HG02981 (cell line): ENCODE data around the gene METTL8.

Source experiments
- ATAC-seq: cut with Tn5 transposase; IDR thresholded peaks from one replicate; pipeline ENCODE4 v1.9.1; 2021; ENCODE audit warnings: mild to moderate bottlenecking, moderate library complexity; ENCODE audit not compliant: unreplicated experiment

Gene METTL8, protein sequence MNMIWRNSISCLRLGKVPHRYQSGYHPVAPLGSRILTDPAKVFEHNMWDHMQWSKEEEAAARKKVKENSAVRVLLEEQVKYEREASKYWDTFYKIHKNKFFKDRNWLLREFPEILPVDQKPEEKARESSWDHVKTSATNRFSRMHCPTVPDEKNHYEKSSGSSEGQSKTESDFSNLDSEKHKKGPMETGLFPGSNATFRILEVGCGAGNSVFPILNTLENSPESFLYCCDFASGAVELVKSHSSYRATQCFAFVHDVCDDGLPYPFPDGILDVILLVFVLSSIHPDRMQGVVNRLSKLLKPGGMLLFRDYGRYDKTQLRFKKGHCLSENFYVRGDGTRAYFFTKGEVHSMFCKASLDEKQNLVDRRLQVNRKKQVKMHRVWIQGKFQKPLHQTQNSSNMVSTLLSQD

DNA sequence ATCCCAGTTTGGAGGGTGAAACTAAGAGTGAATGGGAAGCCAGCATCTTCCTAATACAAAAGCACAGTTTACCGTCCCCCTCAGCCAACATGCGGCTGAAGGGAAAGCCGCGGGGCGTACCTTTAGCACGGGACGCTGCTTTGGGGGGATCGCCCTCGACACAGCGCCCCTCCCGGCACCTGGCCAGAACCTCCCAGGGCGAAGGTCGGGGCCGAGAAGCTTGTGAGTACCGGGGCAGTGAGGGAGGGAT is at the start of gene METTL8:
METTL8 (minus strand) TSS at position 228 of the 250 bp plus-strand sequence. CDS start 41,805 bp downstream, outside the sequence.
- no peak for ATAC-seq

DNA sequence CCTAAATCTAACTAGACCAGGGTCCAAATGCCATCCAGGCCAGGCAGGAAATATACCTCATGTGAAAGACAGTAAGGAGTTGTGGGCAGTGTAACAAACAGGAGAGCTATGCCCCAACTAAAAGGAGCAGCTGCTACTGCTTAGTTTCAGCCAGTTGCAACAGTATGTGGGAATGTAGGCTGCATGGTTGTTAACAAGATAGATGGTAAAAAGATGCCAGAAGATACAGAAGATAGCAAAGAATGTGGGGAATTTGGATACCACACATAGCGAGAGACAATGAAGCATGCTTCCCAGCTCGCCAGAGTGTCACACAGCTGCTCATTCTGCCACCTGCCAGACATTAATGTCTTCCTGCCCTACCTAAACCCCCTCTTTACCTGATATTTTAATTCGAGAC is 49.1 kb upstream of the METTL8 start:
- no peak for ATAC-seq

DNA sequence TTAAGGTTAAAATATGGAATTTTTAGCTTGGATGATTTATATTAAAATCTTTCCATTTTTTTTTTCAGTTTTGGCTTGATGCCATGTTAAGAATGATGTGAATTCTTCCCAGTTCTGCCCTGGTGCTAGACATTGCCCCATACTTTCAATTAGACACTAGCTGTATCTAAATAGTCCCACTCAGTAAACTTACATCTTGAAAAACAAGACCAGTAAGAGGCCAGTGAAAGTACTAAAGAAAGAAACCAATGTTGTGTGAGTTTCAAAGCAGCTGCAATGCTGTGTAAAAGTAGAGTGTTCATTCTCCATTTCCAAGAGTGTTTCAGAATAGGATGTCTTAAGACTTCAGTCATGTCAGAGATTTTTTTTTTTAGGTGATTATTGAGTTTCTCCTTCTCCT is 48.5 kb upstream of the METTL8 start:
- no peak for ATAC-seq

DNA sequence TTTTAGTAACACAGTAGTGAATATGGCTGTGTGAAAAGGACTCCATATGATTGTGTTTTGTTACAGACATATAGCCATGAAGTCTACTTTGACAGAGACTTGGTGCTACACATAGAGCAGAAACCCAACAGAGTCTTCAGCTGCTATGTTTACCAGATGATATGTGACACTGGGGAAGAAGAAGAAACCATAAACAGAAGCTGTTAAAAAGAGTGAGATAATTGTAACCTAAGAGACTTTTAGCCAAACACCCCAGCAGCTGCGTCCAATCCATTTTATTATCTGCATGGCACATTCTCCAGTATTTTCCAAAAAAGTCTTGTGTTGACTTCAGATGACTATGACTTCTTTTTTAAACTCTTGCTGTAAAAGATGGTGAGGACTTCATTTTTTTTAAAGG is 47.1 kb upstream of the METTL8 start:
- ATAC-seq: no peak

DNA sequence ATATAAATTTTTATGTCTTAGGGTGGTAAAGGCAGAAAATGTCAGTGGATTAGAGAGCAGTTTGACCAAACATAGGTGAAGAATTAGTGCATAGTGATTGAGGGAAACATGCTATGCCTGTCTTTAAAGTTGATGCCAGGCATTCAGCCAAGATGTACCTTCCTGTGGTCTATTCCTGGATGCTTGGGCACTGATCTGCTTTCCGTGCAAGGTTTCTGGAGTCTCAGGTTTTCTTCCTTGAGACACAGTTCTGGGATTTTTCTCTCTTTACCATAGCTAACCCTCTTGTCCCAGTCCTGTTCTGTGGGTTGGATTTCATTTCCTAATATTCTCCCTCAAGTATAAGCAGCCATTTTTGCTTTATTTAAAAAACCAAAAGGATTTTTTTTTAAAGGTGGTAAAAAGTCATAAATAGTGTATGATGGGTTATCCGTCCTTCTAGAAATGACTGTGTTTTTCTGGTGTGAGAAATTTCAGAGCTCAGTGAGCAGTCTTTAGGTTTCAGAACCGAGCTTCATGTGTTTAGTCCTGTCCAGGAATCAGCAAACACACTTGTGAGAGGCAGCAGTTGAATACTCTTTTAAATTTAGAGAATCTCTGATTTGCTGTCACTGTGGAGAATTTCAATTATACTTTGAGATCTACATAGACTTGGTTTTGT is 45.5 kb upstream of the METTL8 start:
- no peak for ATAC-seq

DNA sequence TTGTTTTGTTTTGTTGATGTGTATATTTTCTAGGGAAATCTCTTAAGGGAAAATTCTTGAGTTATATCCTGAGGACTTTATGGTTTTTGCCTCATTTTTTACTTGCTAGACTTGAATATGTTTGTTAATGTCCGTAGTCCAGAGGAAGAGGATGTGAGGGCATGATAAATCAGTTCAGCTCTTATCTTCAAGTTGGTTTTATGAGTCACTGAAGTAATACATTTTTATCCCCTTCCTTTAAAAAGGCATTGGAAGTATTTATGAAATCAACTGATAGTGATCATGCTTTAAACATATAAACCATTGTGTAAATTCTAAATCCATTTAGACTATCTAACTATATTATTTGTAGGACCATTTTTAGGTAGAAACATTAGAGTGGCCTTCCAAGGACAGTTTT is 44.6 kb upstream of the METTL8 start:
- ATAC-seq: no peak

DNA sequence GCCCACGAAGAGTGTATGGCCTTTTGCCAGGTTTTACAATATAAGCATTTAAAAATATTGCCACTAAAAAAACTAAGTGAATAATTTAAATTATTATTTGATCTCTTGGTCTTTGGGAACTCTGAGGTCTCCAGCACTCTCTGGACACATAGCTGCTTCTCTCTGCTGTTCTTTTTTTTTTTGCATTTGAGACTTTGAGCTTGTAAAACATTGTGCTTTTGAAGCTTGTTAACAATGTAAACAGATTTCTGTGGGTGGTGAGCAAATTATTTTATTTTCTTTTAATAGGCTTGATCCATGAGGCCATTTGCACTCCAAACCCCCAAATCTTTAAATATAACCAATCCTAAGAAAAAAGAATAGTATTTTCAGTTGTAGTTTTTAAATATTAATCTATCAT is 42.2 kb upstream of the METTL8 start:
- ATAC-seq: no peak

DNA sequence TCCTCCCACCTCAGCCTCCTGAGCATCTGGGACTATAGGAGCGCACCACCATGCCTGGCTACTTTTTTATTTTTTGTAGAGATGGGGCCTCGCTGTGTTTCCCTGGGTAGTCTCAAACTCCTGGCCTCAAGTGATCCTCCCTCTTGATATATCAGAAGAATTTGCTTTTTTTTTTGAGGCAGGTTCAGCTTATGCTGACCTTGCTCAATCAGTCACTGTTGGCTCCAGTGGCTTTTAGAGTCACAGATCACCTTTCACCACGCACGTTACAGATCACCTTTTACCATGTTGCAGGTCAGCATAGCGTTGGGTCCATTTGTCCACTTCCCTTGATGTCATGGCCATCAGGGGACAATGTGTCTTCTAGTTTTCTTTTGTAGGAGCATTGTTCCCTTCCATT is 36.3 kb upstream of the METTL8 start:
- ATAC-seq: no peak

DNA sequence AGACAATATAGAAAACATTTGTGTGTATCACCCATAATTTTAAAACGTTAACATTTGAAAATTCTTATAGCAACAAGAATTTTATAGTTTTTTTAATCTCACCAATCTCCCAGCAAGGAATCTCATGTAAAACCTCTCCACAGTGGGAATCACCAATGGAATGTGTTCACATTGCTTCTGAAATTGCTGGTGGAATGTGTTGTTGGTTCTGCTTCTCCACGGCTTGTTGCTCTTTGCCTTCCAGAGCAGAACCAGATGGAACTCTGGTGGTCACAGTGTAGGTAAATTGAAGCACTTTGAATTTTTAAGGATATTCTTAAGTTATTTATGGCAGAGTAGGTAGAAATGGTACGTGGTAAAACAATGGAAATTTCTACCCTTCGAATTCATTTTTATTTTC is 35.4 kb upstream of the METTL8 start:
- no peak for ATAC-seq

DNA sequence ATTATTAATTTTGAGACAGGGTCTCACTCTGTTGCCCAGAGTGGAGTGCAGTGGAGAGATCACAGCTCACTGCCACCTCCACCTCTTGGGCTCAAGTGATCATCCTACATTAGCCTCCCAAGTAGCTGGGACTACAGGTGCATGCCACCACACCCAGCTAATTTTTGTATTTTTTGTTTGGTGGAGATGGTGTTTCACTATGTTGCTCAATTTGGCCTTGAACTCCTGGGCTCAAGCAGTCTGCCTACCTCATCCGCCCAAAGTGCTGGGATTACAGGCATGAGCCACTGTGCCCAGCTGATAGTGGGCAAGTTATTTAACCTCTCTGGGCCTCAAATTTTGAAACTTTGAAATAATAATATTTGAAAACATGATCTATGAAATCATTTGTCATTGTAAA is 26.7 kb upstream of the METTL8 start:
- ATAC-seq: no peak

DNA sequence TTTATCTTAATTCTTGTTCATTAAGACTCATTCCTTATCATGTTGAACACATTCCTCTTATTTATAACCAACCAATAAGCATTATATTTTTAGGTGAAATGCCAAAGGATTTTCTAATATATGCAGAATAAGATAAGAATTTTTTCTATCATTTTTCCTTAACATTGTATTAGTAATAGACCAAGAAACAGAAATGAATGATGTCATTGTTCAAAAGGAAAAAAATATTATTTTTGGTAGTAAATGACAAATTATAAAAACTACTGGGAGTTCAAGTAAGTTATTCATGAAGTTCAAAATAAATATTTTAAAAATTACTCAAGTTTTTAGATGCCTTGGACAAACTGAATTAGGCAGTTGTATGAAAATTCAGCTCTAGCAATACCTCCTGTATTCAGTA is 25.7 kb upstream of the METTL8 start:
- no peak for ATAC-seq

DNA sequence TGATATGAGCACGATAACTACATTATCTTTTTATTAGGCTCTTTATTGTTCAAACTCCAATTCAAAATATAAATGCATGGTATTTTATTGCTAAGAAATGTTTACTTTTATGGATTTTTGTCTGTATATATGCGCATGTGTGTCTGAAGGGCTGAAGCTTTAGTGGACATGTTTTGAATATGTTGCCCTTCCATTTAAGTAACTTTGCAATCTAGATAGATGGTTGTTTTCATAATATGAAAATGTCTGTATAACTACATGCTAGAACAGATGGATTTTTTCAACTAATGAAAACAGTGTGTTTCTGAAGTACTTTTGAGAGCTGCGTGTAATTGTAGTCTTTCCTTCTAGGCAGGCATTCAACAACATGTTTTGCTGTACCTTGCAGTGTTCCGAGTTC is 19.0 kb upstream of the METTL8 start:
- ATAC-seq: no peak

DNA sequence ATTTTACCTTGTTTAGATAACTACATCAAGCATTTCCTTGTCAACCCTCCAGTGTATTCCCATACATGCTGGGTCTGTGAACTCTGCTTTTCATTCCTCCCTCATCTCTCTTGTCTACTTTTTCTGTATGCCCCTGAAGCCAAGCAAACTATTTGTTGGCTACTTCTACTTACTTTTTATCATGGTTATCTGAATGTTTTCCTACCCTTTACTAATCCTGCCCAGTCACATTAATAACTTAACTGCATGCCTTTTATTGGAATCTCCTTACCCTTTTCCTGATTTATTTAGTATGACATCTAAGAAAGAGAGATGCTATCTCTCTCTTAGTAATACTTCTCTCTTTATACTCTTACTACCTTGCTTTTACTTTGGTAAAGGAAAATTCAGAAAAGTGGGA is 17.3 kb upstream of the METTL8 start:
- ATAC-seq: no peak

DNA sequence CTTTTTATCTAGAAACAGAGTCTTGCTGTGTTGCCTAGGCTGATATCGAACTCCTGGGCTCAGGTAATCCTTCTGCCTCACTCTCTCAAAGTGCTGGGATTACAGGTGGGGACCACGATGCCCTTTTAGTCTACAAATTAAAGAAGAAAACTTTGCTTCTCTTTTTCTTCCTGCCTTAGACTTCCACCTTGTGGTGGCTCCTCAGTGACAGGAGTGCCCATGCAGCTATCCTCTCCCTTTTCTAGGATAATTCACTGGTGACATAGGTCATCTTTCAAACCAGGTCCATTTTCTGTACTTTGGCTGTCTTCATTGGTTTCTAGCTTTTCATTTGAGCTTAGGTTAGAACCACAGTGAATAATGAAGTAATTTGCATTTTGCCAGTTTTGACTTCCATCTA is 13.9 kb upstream of the METTL8 start:
- no peak for ATAC-seq

DNA sequence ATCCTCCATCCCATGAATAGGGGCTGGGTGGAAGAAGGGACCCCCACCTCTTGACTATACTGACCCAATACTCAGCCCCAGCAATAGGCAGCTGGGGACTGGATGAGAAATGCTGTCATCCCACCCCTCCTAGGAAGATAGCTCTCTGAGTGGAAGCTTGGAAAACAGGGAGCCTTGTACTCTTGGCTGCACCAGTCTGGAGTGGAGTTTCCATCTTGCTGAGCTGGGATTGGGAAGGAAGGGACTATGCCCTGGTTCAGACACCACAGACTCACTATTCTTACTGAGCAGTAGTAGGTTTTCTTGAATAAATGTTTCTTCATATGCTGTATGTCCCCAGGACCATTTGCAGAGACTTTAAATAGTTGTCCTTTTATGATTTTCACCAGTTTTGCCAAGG is 7.7 kb upstream of the METTL8 start:
- no peak for ATAC-seq

DNA sequence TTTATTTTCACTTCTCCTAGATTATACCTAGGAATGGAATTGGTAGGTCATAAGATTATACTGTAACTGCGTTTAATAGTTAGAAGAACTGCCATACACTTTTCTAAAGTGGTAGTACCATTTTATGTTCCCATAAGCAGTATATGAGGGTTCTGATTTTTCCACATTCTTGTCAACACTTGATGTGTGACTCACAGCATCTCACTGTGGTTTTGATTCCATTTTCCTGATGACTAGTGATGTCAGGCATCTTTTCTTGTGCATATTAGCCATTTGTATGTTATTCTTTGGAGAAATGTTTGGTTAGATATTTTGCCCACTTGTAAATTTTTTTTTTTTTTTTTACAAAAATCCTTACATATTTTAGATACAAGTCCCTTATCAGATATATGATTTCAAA is 2.5 kb upstream of the METTL8 start:
- ATAC-seq: no peak

DNA sequence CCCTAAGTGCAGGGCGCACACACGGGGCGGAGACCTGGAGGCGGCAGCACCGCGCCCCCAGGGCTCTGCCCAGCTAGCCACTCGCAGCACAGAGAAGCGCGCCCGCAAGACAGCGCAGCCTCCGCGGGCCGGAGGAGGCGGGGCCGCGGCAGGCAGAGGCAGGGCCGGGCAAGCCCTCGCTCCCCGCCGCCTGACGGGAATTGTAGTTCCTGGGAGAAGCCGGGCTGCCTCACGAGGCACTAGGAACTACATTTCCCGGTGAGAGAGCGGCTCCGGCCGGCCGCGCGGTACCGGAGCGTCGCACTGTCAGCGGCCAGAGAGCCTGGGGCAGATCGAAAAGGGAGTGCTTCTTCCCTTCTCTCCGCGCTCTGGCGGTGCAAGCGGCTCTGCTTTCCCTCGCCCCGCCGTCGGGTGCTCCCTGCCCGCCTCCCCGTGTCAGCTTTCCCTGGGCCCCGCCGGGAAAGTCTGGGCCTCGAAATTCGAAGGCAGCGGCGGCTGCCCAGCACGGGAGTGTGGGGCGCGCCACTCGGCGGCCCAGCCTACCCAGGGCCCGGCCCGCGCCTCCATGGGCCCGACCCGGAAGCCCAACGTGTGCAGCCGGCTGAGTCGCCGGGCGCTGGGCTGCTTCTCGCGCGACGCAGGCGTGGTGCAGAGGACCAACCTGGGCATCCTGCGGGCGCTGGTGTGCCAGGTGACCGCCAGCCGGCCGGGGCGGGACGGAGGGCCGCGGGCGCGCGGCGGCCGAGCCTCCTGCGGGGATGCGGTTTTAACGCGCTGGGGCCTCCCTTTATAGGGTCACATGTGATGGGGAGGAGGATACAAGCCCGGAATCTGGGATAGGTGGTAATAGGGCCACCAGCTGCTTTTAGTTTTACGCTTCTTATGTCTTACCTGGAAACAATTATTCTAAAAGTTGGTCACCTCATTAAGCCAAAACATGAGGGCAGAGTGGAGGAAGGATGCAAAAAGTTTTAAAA is 511 bp upstream of the METTL8 start, which contains the start of gene DCAF17:
DCAF17 (plus strand) TSS at position 214 of the 977 bp plus-strand sequence; CDS start at position 566, 352 bp downstream.
- peak; percentile 92 for ATAC-seq

DNA sequence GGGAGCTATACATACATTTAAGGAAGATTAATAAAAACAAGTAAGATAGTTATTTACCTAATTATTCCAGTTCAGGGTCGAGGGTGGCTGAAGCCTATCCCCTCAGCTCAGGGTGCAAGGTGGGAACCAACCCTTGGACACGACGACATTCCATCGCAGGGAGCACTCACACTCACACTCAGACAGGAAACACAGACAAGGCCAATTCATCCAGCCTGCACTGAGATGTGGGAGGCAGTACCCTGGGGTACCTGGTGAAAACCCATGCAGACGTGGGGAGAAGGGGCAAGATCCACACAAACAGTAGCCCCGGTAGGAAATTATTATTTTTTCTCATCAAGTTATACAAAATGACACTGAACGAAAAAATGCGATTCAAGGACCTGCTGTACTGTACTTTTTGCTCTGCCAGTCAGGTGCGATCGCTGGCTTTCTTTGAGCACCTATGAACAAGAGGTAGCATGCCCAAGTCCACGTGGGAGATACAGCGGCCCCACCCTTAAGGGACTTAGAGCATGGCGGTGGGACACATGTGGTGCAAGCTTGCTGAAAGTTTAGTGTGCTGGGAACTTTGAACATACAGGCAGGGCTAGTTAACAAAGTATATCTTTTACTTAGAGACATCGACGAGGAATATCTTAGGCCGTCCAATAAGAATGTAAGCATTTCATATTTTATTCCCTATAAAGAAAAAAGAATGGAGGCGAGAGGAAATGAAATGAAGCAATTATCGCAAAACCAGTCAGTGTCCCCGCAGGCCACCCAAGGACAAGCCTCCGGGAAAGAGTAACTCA is 624 bp downstream of the METTL8 start:
- ATAC-seq: no peak

DNA sequence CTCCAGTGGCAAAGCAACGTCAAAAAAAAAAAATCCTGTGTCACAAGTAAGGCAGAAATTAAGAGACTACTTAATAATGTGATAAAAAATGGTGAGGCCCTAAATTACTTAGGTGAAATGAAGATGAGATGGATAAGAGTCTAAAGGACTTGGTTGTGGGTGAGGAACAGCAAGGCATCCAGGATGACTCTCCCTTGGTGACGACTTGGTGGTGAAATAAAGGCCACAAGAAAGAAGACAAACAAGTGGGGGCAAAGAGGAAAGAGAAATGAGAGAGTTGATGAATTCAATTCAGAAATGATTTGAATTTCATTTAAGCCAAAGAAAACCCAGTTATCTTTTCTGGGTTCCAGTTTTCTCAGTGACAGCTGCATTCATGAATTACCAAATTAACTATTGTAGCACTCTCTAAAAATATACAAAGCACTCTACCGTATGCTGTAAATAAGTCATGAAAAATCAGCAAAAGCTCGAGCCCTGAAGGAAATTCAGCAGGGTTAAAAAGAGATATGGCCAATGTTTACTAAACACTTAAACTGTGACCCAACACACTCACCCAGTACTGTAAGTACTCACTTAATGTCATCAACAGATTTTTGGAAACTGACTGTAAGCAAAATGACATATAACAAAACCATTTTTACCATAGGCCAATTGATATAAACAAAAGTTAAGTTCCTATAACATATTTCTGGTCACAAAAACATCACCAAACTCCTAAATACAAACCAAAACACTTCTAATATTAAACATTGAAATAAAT is 1.4 kb downstream of the METTL8 start:
- no peak for ATAC-seq

DNA sequence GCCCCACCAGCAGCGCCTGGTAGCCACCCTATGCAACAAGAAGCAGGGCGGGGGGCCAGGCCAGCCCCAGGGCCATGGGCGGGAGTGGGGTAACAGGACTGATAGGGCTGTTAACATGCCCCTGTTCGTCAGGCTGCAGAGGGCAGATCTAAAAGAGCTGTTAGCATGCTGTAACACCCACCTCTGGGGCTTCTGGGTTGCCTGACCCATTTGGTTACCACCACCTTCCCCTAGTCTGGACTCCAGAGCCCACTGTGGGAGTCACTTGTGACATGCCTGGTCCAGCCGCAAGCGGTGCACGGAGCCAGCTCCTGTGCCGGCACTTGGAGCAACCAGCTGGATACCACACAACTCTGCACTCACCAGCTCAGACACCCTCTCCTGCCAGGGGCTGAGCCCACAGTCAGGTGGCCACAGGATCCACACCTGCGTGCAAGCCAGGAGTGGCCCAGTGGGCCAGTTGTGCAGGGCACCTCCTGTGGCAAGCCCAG is 2.1 kb downstream of the METTL8 start:
- no peak for ATAC-seq
